Lung (tissue), 12 donors: ENCODE results near the gene RNF121. TPM values are rescaled to one million over a fixed set of nuclear protein-coding genes. Genes with fewer than 3 reads are reported as not detected.

ENCODE experiments used
- ATAC-seq: fragments of 200-7000 bp; cut with Tn5 transposase; one replicate; pipeline ENCODE4 v1.9.1; 2020; ENCODE audit warnings: moderate number of reproducible peaks; ENCODE audit not compliant: insufficient read depth, low FRiP score
- DNase-seq, 3 donors: peaks; one replicate each; pipeline ENCODE4 v3.0.0-alpha.2; 2013 to 2017
- H3K27ac ChIP-seq, 2 donors: one replicate each; pipeline ENCODE4 v1.5.1; 2013; ENCODE audit warnings: mild to moderate bottlenecking in 2 of 2, moderate library complexity in 2 of 2, control low read depth in 1 of 2, inconsistent platforms in 1 of 2, low read depth in 1 of 2, low read length in 1 of 2
- H3K27me3 ChIP-seq, 3 donors: one replicate each; pipeline ENCODE4 v1.5.1; 2013; ENCODE audit warnings: low read length in 2 of 3; ENCODE audit not compliant: control insufficient read depth in 3 of 3, insufficient read depth in 3 of 3
- H3K36me3 ChIP-seq, 4 donors: one replicate each; pipeline ENCODE4 v1.5.1; 2013; ENCODE audit warnings: low read length in 4 of 4, mild to moderate bottlenecking in 1 of 4, moderate library complexity in 1 of 4; ENCODE audit not compliant: control insufficient read depth in 4 of 4, insufficient read depth in 4 of 4
- H3K4me1 ChIP-seq, 5 donors: one replicate each; pipeline ENCODE4 v1.5.1; 2013; ENCODE audit warnings: low read length in 5 of 5, mild to moderate bottlenecking in 2 of 5, moderate library complexity in 1 of 5; ENCODE audit not compliant: control insufficient read depth in 5 of 5, insufficient read depth in 5 of 5
- H3K4me3 ChIP-seq: one replicate; pipeline ENCODE4 v1.5.1; 2013; ENCODE audit warnings: mild to moderate bottlenecking, control low read depth, moderate library complexity
- H3K9ac ChIP-seq, 2 donors: one replicate each; pipeline ENCODE4 v1.5.1; 2013; ENCODE audit warnings: low read length in 2 of 2, control low read depth in 1 of 2; ENCODE audit not compliant: insufficient read depth in 1 of 2
- H3K9me3 ChIP-seq, 4 donors: one replicate each; pipeline ENCODE4 v1.5.1; 2013; ENCODE audit warnings: low read length in 3 of 4, mild to moderate bottlenecking in 1 of 4, moderate library complexity in 1 of 4; ENCODE audit not compliant: control insufficient read depth in 4 of 4, insufficient read depth in 3 of 4
- WGBS, 2 donors: extraction: QIAGEN DNeasy Blood & Tissue Kit; methylation state at CpG; one replicate each; pipeline ENCODE4 v1.1.7; 2013; 5-methylcytosine and 5-hydroxymethylcytosine counted together
- polyA plus RNA-seq, 2 donors: library from polyadenylated mRNA; stranded (reverse); fragments of 200-250 nt; gene quantifications; one replicate each; pipeline ENCODE4 v1.2.1, GENCODE V29; 2013
- total RNA-seq, 2 donors: library from RNA; depleted of rRNA in 1 of 2; stranded (reverse); fragments of >200 nt in 1 of 2; gene quantifications; one replicate each; pipeline ENCODE4 v1.2.1, GENCODE V29; 2014 to 2021
- TF ChIP-seq, protein P1 (sequence below): IDR thresholded peaks from 2 replicates; pipeline ENCODE4 v1.5.1; 2012; ENCODE audit warnings: mild to moderate bottlenecking; ENCODE audit errors: control extremely low read depth, extremely low read depth
- donor health status: control.
- donor health status: control.
- donor health status: Bipolar disorder and iron deficiency.
- donor health status: healthy.
- donor health status: DM: yes; HTN: yes; CAD: no.

RNF121 gene
- total and polyA plus RNA-seq, 4 donors: 14.0 to 30.2 (median 27.6) TPM

DNA sequence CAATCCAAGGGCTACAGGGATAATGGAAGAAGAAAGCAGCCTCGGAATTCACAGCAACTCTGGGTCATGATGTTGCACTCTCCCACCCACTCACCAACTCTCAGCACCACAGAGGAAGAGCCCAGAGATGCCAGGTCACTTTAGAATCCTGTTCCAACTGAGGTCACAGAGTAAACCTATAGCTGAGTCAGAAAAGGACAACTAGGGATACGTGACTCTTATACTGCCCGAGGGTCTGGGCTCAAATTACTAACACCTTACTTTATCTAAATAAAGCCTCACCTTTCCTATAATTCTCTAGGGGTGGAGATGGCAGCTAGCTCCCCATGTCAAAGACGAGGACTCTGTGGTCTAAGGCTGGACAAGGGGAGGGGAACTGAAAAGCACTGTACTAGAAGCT is 94.5 kb downstream of the RNF121 start:
- no peak for DNase-seq
- Histone ChIP-seq H3K4me3 (no peak overlapping the region), H3K27ac (no peak overlapping the region), H3K27me3 (no peaks in the 10 kb centered on the region), H3K9me3 (no peaks in the 10 kb centered on the region), H3K4me1 (peaks cover 0 to 14% (median 4%) of the 10 kb centered on the region in 5 donors), H3K36me3 (peaks cover 41 to 91% (median 57%) of the 10 kb centered on the region in 4 donors), H3K9ac (no peak overlapping the region)
- ATAC-seq: no peak
- 88 to 92% methylated on average over 4 of the region's 4 CpGs for WGBS, 2 donors
- TF ChIP-seq, protein P1, sequence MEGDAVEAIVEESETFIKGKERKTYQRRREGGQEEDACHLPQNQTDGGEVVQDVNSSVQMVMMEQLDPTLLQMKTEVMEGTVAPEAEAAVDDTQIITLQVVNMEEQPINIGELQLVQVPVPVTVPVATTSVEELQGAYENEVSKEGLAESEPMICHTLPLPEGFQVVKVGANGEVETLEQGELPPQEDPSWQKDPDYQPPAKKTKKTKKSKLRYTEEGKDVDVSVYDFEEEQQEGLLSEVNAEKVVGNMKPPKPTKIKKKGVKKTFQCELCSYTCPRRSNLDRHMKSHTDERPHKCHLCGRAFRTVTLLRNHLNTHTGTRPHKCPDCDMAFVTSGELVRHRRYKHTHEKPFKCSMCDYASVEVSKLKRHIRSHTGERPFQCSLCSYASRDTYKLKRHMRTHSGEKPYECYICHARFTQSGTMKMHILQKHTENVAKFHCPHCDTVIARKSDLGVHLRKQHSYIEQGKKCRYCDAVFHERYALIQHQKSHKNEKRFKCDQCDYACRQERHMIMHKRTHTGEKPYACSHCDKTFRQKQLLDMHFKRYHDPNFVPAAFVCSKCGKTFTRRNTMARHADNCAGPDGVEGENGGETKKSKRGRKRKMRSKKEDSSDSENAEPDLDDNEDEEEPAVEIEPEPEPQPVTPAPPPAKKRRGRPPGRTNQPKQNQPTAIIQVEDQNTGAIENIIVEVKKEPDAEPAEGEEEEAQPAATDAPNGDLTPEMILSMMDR: no peak

DNA sequence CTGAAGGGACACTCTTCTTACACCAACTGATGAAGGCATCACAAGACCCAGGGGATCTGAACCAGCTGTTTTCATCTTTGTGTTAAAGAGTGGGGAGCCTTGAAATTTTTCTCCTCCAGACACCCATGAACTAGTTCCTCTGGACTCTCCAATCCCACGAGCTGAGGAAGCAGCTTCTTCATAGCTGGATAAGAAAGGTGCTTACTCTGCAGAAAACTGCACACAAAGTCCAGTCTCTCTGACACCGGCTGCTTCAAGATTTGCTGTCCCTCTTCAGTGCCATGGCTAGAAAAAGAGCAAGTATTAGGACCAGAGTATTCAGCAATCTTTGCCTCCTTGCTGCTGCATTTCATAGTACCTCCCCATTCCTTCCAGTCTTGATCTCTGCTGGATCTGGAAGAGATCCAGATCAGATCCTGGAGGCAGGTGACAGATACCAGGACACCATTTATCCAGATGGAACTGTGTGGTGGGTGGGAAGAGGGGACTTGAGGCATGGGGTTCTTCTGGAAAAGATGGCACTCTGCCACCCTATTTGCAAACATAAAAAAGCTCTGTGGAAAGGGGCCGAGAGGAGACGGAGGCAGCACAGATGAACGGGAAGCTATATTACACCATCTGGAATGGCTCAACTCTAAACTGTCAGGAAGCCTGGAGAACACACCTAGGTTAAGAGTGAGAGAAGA is 95.4 kb downstream of the RNF121 start:
- no peak for ATAC-seq
- WGBS, 2 donors: 39 to 52% methylated on average over 5 of the region's 5 CpGs
- Histone ChIP-seq H3K36me3 (peaks cover 38 to 91% (median 57%) of the 10 kb centered on the region in 4 donors), H3K27me3 (no peaks in the 10 kb centered on the region), H3K4me3 (no peak overlapping the region), H3K4me1 (peaks cover 0 to 14% (median 4%) of the 10 kb centered on the region in 5 donors), H3K9me3 (no peaks in the 10 kb centered on the region), H3K27ac (peak overlapping the region in 1 of 2 donors; percentile 37), H3K9ac (no peak overlapping the region)
- DNase-seq: no peak
- TF ChIP-seq, protein P1: no peak

DNA sequence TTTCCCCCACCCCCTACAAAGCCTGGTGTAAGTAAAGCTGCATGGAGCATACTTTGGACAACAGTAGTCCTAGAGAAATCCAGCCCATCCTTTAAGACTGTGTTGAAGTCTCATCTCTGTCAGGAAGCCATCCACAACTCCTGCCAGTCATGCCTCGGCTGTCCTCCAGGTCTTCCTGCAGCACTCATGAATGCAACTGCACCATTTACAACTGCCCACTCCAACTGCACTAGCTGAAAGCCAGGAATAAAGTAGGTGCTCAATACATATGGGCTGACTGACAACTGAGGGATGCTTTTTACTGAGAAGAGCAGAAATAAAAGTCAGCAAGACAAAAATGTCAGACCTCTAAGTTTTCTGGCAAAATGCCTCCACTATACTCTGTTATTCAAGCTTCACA is 97.2 kb downstream of the RNF121 start:
- TF ChIP-seq, protein P1: no peak
- 60 to 70% methylated on average over 1 of the region's 1 CpG for WGBS, 2 donors
- H3K9ac ChIP-seq: no peak overlapping the region
- no peak overlapping the region for H3K4me3 ChIP-seq
- ATAC-seq: no peak
- H3K27ac ChIP-seq: no peak overlapping the region
- no peaks in the 10 kb centered on the region for H3K27me3 ChIP-seq
- no peak for DNase-seq
- H3K36me3 ChIP-seq: peaks cover 28 to 84% (median 46%) of the 10 kb centered on the region in 4 donors
- H3K9me3 ChIP-seq: no peaks in the 10 kb centered on the region
- H3K4me1 ChIP-seq: peaks cover 0 to 22% (median 10%) of the 10 kb centered on the region in 5 donors
